GM19238 (cell line): ENCODE measurements around the gene ITGB6.

Source experiments
- DNase-seq: peaks from one replicate; pipeline ENCODE4 v3.0.0; 2011; ENCODE audit warnings: low spot score; ENCODE audit not compliant: insufficient read length

Gene ITGB6

GRCh38 chr2:160199683-160200389, at the start of gene ITGB6:
Gene ITGB6 (minus strand): TSS chr2:160200272. CDS start chr2:160200063, 209 bp downstream.
- no peak for DNase-seq

- no peak for DNase-seq
These were observed 47.4 kb upstream of the ITGB6 start for GRCh38 chr2:160247296-160248035.

GRCh38 chr2:160246356-160246755, 46.3 kb upstream of the ITGB6 start:
- no peak for DNase-seq

GRCh38 chr2:160245614-160246155, 45.6 kb upstream of the ITGB6 start:
- DNase-seq: no peak

- DNase-seq: no peak
These were observed 43.0 kb upstream of the ITGB6 start for GRCh38 chr2:160242893-160243564.

- no peak for DNase-seq
These were observed 41.4 kb upstream of the ITGB6 start for GRCh38 chr2:160241251-160242137.

GRCh38 chr2:160239436-160239835, 39.4 kb upstream of the ITGB6 start:
- no peak for DNase-seq

GRCh38 chr2:160238392-160238791, 38.3 kb upstream of the ITGB6 start:
- DNase-seq: no peak

GRCh38 chr2:160232905-160233475, 32.9 kb upstream of the ITGB6 start:
- no peak for DNase-seq

- no peak for DNase-seq
These were observed 29.5 kb upstream of the ITGB6 start for GRCh38 chr2:160229591-160229990.

GRCh38 chr2:160228141-160228917, 28.3 kb upstream of the ITGB6 start:
- no peak for DNase-seq

GRCh38 chr2:160227293-160227915, 27.3 kb upstream of the ITGB6 start:
- no peak for DNase-seq

- DNase-seq: no peak
These were observed 26.3 kb upstream of the ITGB6 start for GRCh38 chr2:160226367-160226766.

GRCh38 chr2:160225722-160226121, 25.6 kb upstream of the ITGB6 start:
- DNase-seq: no peak

GRCh38 chr2:160224507-160224906, 24.4 kb upstream of the ITGB6 start:
- DNase-seq: no peak

GRCh38 chr2:160224060-160224459, 24.0 kb upstream of the ITGB6 start:
- DNase-seq: peak; percentile 59

- DNase-seq: no peak
These were observed 23.5 kb upstream of the ITGB6 start for GRCh38 chr2:160223560-160223959.

- DNase-seq: no peak
These were observed 22.6 kb upstream of the ITGB6 start for GRCh38 chr2:160222546-160223283.
